Measurements from ENCODE around the gene NCR1.

DNA sequence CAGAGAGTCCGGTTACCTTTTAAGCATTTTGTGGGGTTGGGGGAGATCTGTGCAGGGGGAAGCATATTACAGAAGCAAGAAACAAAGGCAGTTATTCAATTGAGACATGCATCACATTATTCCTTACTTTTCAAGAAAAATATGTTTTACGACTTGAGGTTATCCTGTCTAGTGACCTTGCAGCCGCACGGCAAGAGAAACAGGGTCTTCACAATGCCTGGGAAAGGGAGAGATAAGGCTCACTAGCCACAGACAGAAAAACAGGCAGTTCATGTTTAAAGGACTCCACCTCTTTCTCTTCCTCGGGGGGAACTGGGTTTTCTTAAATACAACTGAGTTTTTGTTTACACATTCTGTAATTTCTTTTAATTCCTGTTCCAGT lies 536 bp upstream of the NCR1 start:
- no peak for TF ChIP-seq EZH2phosphoT487 (conservative IDR thresholded peaks at IDR 0.05; ENCODE audit: low read length)
- TF ChIP-seq CTCF (IDR thresholded peaks at IDR 0.05; ENCODE audit: insufficient read depth, low read length, poor library complexity, severe bottlenecking) = no peak

Data from SU-DHL-6 (cell line).